ENCODE results near the gene C14orf132.

GRCh38 chr14:96090441-96091148, 51.4 kb downstream of the C14orf132 start:
- TF ChIP-seq FOS (IDR thresholded peaks at IDR 0.05; ENCODE audit: low read depth, low read length) (no peak), CTCF (conservative IDR thresholded peaks at IDR 0.05; ENCODE audit: low read depth, low read length) (no peak), POLR2A (IDR thresholded peaks at IDR 0.05; ENCODE audit: low read depth, low read length) (no peak)
